Measurements from ENCODE around the gene GPR89B. TPM values are rescaled to one million over a fixed set of nuclear protein-coding genes. Genes with fewer than 3 reads are reported as not detected.
A peak's percentile ranks its signal among the peaks of the same experiment; 100 is the strongest.
"Not testable (repeated sequence)": the region's sequence is repeated elsewhere in the genome, so short reads cannot be mapped to it uniquely, and the experiment has no call there.

GPR89B gene
- total and polyA plus RNA-seq, 2 of the 8 experiments (the other 6 are each of a cell fraction or from before 2014, with no cell fraction given), result 19.5 to 32.5 TPM

DNA sequence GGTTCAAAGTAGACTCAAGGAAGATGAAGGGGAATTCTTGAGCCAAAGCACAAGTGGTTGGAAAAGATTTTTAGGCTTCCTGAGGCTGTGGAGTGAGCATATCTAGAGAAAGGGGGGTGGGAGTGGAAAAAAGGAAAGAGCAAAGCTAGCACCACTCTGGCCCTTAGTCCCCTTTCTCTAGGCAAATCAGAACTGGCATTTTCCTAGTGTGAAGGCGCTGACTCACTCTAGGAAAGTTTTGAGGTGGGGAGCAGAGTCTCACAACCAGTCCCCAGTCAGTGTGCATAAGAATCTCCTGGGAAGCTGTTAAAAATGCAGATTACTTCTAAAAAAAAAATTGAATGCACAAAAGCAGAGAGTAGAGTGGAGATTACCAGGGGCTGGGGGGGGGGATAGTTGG is 3.4 kb upstream of the GPR89B start:
- Histone ChIP-seq H3K14ac (ENCODE audit: insufficient read length) (no peak overlapping the region), H4K8ac (ENCODE audit: extremely low read depth, insufficient read depth, low read length) (no peak overlapping the region), H3K79me1 (ENCODE audit: low read depth, low read length) (no peaks in the 10 kb centered on the region), H4K5ac (ENCODE audit: insufficient read length, low read depth, low read length) (no peak overlapping the region), H3K36me3 (ENCODE audit: control insufficient read depth in 2 of 4, insufficient read depth in 4 of 4, low read length in 3 of 4) (no peaks in the 10 kb centered on the region), H3K27ac (ENCODE audit: low read depth, low read length) (no peak overlapping the region), H3K4me3 (ENCODE audit: extremely low read depth in 1 of 4, insufficient read depth in 2 of 4, low read depth in 3 of 4, low read length in 4 of 4) (no peak overlapping the region), H3K18ac (ENCODE audit: extremely low read depth, low read length) (no peak overlapping the region), H3K4ac (replicated peaks; ENCODE audit: insufficient read length, low read depth, low read length) (no peak overlapping the region), H3K23me2 (ENCODE audit: low read depth, low read length) (no peaks in the 10 kb centered on the region), H4K20me1 (replicated peaks in 1 of 2; ENCODE audit: control insufficient read depth in 1 of 2, insufficient read depth in 2 of 2, low read length in 2 of 2) (no peaks in the 10 kb centered on the region), H4K91ac (replicated peaks; ENCODE audit: insufficient read length, low read length) (no peak overlapping the region), H2AK5ac (ENCODE audit: low read depth, low read length) (no peak overlapping the region), H3K56ac (replicated peaks; ENCODE audit: insufficient read length, low read depth, low read length) (no peak overlapping the region), H2BK15ac (ENCODE audit: low read length) (no peak overlapping the region), H3K79me2 (ENCODE audit: control insufficient read depth in 1 of 2, insufficient read depth in 2 of 2, low read length in 2 of 2) (peaks cover 0 to 4% of the 10 kb centered on the region in 2 experiments; a peak in 2 of 4 replicates), H3K9me3 (ENCODE audit: insufficient read depth in 2 of 2, low read depth in 1 of 2, low read length in 1 of 2) (no peaks in the 10 kb centered on the region), H3K9ac (replicated peaks in 1 of 4; ENCODE audit: extremely low read depth in 1 of 4, low read depth in 3 of 4, low read length in 3 of 4) (no peak overlapping the region), H2BK12ac (ENCODE audit: low read depth, low read length) (0 out of 2 replicates have a peak overlapping the region, but pooled peaks have one; percentile 12), H2BK120ac (replicated peaks; ENCODE audit: low read depth, low read length) (no peak overlapping the region), H3K27me3 (replicated peaks in 1 of 4; ENCODE audit: control insufficient read depth in 3 of 4, extremely low read depth in 1 of 4, insufficient read depth in 3 of 4, low read length in 3 of 4) (no peaks in the 10 kb centered on the region), H3K23ac (ENCODE audit: insufficient read length) (no peak overlapping the region), H2BK5ac (ENCODE audit: low read depth, low read length) (no peak overlapping the region), H3K4me1 (replicated peaks in 1 of 4; ENCODE audit: control insufficient read depth in 3 of 4, insufficient read depth in 4 of 4, low read length in 3 of 4) (no peaks in the 10 kb centered on the region; a peak in 1 of 7 replicates), H2AFZ (ENCODE audit: low read length) (peak overlapping the region; percentile 81), H3K4me2 (ENCODE audit: insufficient read depth in 1 of 2, low read depth in 2 of 2, low read length in 2 of 2) (no peak overlapping the region), H2BK20ac (ENCODE audit: low read length) (no peak overlapping the region)
- ChIA-PET CTCF (ENCODE audit: partially characterized antibody) (no interaction called here), POLR2A (ENCODE audit: partially characterized antibody) (interaction anchor here (0.6 kb wide), 1 partner anchor 380 kb away, joined by 3 read pairs; no protein-coding TSS in a partner anchor)
- 86% methylated on average over 1 of the region's 1 CpG; no CpG with 5 or more reads in 1 of the 2 experiments for WGBS, 2 experiments (ENCODE audit: extremely low coverage in 1 of 2, insufficient coverage in 1 of 2, insufficient read length in 1 of 2, insufficient replicate concordance in 2 of 2, low coverage in 1 of 2, low lambda C conversion rate in 2 of 2, missing lambda C conversion rate in 1 of 2)
- FAIRE-seq (no peak), DNase-seq (ENCODE audit: low read depth in 1 of 2, low spot score in 2 of 2) (no peak)
- 0 out of 2 replicates have a peak, but pooled peaks have one; percentile 18 for TF ChIP-seq BACH1 (IDR thresholded peaks at IDR 0.05; ENCODE audit: low read length)
- TF ChIP-seq SIX5 (IDR thresholded peaks at IDR 0.05; ENCODE audit: low read depth, low read length), result no peak

DNA sequence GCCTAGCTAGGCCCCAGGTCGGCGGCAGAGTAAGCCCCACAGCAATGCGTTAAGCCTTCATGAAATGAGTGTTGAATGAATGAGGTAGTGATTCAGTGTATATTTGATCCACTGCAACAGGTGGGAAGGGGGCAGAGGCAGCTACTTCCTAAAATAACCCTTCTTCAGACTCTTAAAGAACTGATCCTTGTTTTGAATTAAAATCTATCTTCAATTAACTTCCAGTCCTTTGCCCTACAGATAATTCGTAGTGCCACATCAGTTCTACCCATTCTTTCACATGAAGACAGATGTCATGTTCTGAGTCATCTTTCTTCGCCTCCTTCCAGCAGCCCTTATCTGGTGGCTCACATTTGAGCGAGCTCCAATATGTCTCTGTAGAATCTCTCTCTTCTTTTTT is 1.0 kb upstream of the GPR89B start:
- H4K8ac ChIP-seq (ENCODE audit: extremely low read depth, insufficient read depth, low read length); H3K4me1 ChIP-seq (replicated peaks in 1 of 4; ENCODE audit: control insufficient read depth in 3 of 4, insufficient read depth in 4 of 4, low read length in 3 of 4); H3K18ac ChIP-seq (ENCODE audit: extremely low read depth, low read length); CTCF ChIA-PET (ENCODE audit: partially characterized antibody); H3K56ac ChIP-seq (replicated peaks; ENCODE audit: insufficient read length, low read depth, low read length); H3K27me3 ChIP-seq (replicated peaks in 1 of 4; ENCODE audit: control insufficient read depth in 3 of 4, extremely low read depth in 1 of 4, insufficient read depth in 3 of 4, low read length in 3 of 4); H3K4ac ChIP-seq (replicated peaks; ENCODE audit: insufficient read length, low read depth, low read length); H3K23me2 ChIP-seq (ENCODE audit: low read depth, low read length); H3K36me3 ChIP-seq (ENCODE audit: control insufficient read depth in 2 of 4, insufficient read depth in 4 of 4, low read length in 3 of 4); H2AK5ac ChIP-seq (ENCODE audit: low read depth, low read length); H3K27ac ChIP-seq (ENCODE audit: low read depth, low read length); H3K14ac ChIP-seq (ENCODE audit: insufficient read length); H2BK120ac ChIP-seq (replicated peaks; ENCODE audit: low read depth, low read length); H2AFZ ChIP-seq (ENCODE audit: low read length); FAIRE-seq; H3K9me3 ChIP-seq (ENCODE audit: insufficient read depth in 2 of 2, low read depth in 1 of 2, low read length in 1 of 2); H3K4me3 ChIP-seq (ENCODE audit: extremely low read depth in 1 of 4, insufficient read depth in 2 of 4, low read depth in 3 of 4, low read length in 4 of 4); POLR2A ChIA-PET (ENCODE audit: partially characterized antibody); H4K20me1 ChIP-seq (replicated peaks in 1 of 2; ENCODE audit: control insufficient read depth in 1 of 2, insufficient read depth in 2 of 2, low read length in 2 of 2); H3K23ac ChIP-seq (ENCODE audit: insufficient read length); H4K91ac ChIP-seq (replicated peaks; ENCODE audit: insufficient read length, low read length); H3K4me2 ChIP-seq (ENCODE audit: insufficient read depth in 1 of 2, low read depth in 2 of 2, low read length in 2 of 2); H3K9ac ChIP-seq (replicated peaks in 1 of 4; ENCODE audit: extremely low read depth in 1 of 4, low read depth in 3 of 4, low read length in 3 of 4); H2BK15ac ChIP-seq (ENCODE audit: low read length); H2BK20ac ChIP-seq (ENCODE audit: low read length); H2BK12ac ChIP-seq (ENCODE audit: low read depth, low read length); H3K79me1 ChIP-seq (ENCODE audit: low read depth, low read length); H4K5ac ChIP-seq (ENCODE audit: insufficient read length, low read depth, low read length); H3K79me2 ChIP-seq (ENCODE audit: control insufficient read depth in 1 of 2, insufficient read depth in 2 of 2, low read length in 2 of 2); DNase-seq (ENCODE audit: low read depth in 1 of 2, low spot score in 2 of 2); H2BK5ac ChIP-seq (ENCODE audit: low read depth, low read length): not testable (repeated sequence)
- WGBS, 2 experiments (ENCODE audit: extremely low coverage in 1 of 2, insufficient coverage in 1 of 2, insufficient read length in 1 of 2, insufficient replicate concordance in 2 of 2, low coverage in 1 of 2, low lambda C conversion rate in 2 of 2, missing lambda C conversion rate in 1 of 2), result 67% methylated on average over 1 of the region's 6 CpGs; no CpG with 5 or more reads in 1 of the 2 experiments
